ENCODE data around the gene NDUFS7. TPM values are rescaled to one million over a fixed set of nuclear protein-coding genes. Genes with fewer than 3 reads are reported as not detected.
A peak's percentile ranks its signal among the peaks of the same experiment; 100 is the strongest.

Gene NDUFS7
- total and polyA plus RNA-seq, 8 donors: 31.6 to 217 (median 117) TPM

DNA sequence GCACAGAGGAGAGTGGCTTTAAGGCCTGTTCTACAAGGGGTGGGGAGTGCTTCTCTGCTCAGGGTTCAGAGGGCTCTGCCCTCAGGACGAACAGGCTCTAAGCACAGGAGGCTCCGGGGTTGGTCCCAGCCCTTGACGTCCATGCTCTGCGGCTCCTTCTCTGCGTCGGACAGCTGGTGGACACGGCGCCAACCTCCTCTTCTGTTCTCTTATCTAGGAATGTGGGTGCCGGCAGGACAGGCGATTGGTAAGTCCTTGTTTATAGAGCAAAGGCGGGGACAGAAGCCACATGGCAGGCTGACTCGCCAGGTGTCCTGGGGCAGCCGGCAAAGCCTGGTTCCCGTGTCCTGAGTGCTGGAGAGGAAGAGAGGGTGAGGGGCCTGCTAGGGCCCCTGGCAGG, 46.0 kb downstream of the NDUFS7 start:
- TF ChIP-seq POLR2A (IDR thresholded peaks at IDR 0.05) (no peak), EP300 (IDR thresholded peaks at IDR 0.05) (no peak), POLR2AphosphoS5 (IDR thresholded peaks at IDR 0.05) (peak in 2 of 3 donors; percentile 29 to 44)
- TF ChIP-seq, protein P1, sequence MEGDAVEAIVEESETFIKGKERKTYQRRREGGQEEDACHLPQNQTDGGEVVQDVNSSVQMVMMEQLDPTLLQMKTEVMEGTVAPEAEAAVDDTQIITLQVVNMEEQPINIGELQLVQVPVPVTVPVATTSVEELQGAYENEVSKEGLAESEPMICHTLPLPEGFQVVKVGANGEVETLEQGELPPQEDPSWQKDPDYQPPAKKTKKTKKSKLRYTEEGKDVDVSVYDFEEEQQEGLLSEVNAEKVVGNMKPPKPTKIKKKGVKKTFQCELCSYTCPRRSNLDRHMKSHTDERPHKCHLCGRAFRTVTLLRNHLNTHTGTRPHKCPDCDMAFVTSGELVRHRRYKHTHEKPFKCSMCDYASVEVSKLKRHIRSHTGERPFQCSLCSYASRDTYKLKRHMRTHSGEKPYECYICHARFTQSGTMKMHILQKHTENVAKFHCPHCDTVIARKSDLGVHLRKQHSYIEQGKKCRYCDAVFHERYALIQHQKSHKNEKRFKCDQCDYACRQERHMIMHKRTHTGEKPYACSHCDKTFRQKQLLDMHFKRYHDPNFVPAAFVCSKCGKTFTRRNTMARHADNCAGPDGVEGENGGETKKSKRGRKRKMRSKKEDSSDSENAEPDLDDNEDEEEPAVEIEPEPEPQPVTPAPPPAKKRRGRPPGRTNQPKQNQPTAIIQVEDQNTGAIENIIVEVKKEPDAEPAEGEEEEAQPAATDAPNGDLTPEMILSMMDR (IDR thresholded peaks at IDR 0.05): no peak
- H3K4me3 ChIP-seq: no peak overlapping the region
- intact Hi-C loops (cut with DNase I; ENCODE audit: low total_unique reads): no loop called here
- no peak overlapping the region for H3K27ac ChIP-seq
- peaks cover 12 to 20% (median 15%) of the 10 kb centered on the region in 4 donors for H3K4me1 ChIP-seq
- no peaks in the 10 kb centered on the region for H3K9me3 ChIP-seq
- DNase-seq: peak in 1 of 2 donors; percentile 77
- WGBS, 5 donors: 27 to 70% (median 33%) methylated on average over 13 to 14 of the region's 14 CpGs
- H3K27me3 ChIP-seq: no peaks in the 10 kb centered on the region
- peaks cover 70 to 100% (median 100%) of the 10 kb centered on the region in 4 donors for H3K36me3 ChIP-seq

DNA sequence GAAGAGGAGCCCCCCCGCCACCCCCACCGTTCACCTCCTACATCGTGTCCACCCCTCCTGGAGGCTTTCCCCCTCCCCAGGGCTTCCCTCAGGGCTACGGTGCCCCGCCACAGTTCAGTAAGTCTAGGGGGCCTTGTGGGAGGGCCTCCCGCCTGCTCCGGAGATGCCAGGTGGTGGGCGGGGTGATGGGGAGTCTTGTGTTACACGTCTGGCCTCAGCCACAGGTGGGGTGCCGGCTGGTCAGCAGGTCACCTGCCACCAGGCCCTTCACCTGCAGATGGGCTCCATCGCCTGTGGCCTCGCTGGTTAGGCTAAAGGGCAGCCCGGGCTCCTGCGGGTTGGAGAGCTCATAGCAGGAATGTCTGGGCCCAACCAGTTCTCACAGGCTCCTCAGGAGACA, 46.5 kb downstream of the NDUFS7 start:
- Histone ChIP-seq H3K4me1 (peaks cover 12 to 20% (median 15%) of the 10 kb centered on the region in 4 donors), H3K4me3 (no peak overlapping the region), H3K36me3 (peaks cover 68 to 100% (median 100%) of the 10 kb centered on the region in 4 donors), H3K27me3 (no peaks in the 10 kb centered on the region), H3K27ac (no peak overlapping the region), H3K9me3 (no peaks in the 10 kb centered on the region)
- no peak for DNase-seq
- 83 to 95% (median 88%) methylated on average over 4 to 14 of the region's 14 CpGs for WGBS, 5 donors
- no peak for TF ChIP-seq POLR2AphosphoS5 (IDR thresholded peaks at IDR 0.05)
- TF ChIP-seq POLR2A (IDR thresholded peaks at IDR 0.05): no peak
- TF ChIP-seq, protein P1 (IDR thresholded peaks at IDR 0.05): no peak
- no peak for TF ChIP-seq EP300 (IDR thresholded peaks at IDR 0.05)
- intact Hi-C loops (cut with DNase I; ENCODE audit: low total_unique reads): no loop called here

DNA sequence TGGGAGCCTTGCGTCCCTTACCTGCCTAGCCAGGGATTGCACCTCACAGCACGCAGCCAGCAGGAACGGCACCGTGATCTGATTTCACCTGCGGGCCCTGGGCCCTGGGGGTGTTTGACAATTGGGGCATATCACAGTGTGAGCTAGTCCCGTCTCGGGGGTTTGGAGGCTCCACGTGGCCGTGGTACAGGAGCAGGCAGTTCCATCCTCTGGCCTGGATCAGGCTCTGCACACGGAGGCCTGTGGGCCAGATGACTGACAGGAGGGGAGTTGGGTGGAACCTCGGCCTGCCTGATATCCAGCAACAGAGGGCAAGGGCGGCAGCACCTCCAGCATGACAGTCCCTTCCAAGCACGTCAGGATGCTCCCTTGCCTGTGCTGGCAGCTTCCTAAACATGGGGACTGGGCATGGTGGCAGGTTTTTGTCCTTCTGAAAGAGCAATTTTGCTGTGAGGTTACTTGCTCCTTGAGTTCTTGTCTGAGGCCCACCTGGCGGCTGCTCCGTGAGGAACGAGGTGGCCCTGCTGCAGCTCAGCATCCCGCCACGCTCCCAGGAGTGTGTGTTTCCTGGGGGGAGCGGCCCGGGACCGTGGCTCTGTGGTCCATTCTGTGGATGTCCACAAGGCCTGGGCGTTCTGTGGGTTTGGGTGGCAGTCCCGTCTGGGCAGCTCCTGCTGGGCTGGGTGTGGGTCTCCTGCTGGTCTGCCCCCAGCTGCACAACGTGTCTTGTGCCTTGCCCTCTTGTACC, 48.2 kb downstream of the NDUFS7 start:
- DNase-seq: no peak

DNA sequence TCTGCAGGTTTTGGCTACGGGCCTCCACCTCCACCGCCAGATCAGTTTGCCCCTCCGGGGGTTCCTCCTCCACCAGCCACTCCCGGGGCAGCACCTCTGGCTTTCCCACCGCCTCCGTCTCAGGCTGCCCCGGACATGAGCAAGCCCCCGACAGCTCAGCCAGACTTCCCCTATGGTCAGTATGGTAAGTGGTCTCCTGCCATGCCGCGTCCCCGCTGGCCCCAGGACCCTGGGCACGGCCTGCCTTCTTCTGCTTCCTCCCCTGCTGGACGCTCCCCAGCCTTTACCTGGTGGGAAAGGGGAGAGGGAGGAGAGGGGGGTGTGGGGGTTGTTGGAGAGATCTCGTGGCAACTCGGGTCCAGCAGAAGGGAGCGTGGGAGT, 48.8 kb downstream of the NDUFS7 start:
- Histone ChIP-seq H3K27me3 (no peaks in the 10 kb centered on the region), H3K36me3 (peaks cover 61 to 86% (median 86%) of the 10 kb centered on the region in 4 donors), H3K27ac (no peak overlapping the region), H3K9me3 (no peaks in the 10 kb centered on the region), H3K4me1 (peaks cover 14 to 25% (median 17%) of the 10 kb centered on the region in 4 donors), H3K4me3 (no peak overlapping the region)
- intact Hi-C loops (cut with DNase I; ENCODE audit: low total_unique reads): no loop called here
- 90 to 93% (median 91%) methylated on average over 16 of the region's 16 CpGs for WGBS, 5 donors
- TF ChIP-seq, protein P1 (IDR thresholded peaks at IDR 0.05): no peak
- TF ChIP-seq EP300 (IDR thresholded peaks at IDR 0.05) (no peak), POLR2AphosphoS5 (IDR thresholded peaks at IDR 0.05) (no peak)
- DNase-seq: no peak

More for the DNA sequence above, 48.2 kb downstream of the NDUFS7 start:
- intact Hi-C loops (cut with DNase I; ENCODE audit: low total_unique reads): no loop called here
- Histone ChIP-seq H3K27me3 (no peaks in the 10 kb centered on the region), H3K9me3 (no peaks in the 10 kb centered on the region), H3K4me1 (peaks cover 12 to 20% (median 15%) of the 10 kb centered on the region in 4 donors), H3K36me3 (peaks cover 61 to 92% (median 91%) of the 10 kb centered on the region in 4 donors), H3K4me3 (no peak overlapping the region), H3K27ac (no peak overlapping the region)
- no peak for TF ChIP-seq EP300 (IDR thresholded peaks at IDR 0.05)
- 87 to 93% (median 92%) methylated on average over 21 to 24 of the region's 24 CpGs for WGBS, 5 donors

Data from stomach (tissue), 9 donors.